Measurements from ENCODE around the gene MPDZ. TPM values are rescaled to one million over a fixed set of nuclear protein-coding genes. Genes with fewer than 3 reads are reported as not detected.

Gene MPDZ
- total RNA-seq, 1 experiment from 2014 or later, result 46.7 TPM

DNA sequence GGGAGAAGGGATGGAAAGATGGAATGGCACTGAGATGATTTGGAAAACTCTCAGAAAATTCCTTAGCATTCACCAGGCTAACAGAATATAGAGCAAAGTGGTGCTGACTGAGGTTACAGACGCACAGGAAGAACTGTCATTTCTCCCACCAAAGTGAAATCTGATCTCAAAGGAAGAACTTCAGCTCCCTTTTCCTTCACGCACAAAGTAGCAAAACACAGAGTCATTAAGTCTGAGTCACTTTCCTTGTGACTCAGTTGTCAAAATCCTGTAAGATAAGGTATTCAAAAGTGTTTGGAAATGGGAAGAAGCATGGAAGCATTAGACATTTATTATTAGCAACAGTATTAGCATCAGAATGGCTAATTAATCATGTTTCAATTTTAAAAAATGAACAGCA is 11.7 kb downstream of the MPDZ start:
- no peak overlapping the region for H3K27ac Mint-ChIP-seq
- no peak overlapping the region for H3K4me3 Mint-ChIP-seq
- no peak overlapping the region for H3K56ac ChIP-seq (ENCODE audit: insufficient read length, low read depth, low read length)
- H2AK5ac ChIP-seq (ENCODE audit: insufficient read length, low read length), result no peak overlapping the region
- H3K4ac ChIP-seq (ENCODE audit: low read depth, low read length), result no peak overlapping the region
- H2BK12ac ChIP-seq (ENCODE audit: insufficient read length, low read depth, low read length), result no peak overlapping the region
- H3K79me1 ChIP-seq (ENCODE audit: insufficient read depth, low read depth, low read length, poor library complexity, severe bottlenecking), result peaks cover 3% of the 10 kb centered on the region
- H3K23ac ChIP-seq (ENCODE audit: insufficient read length, low read depth, low read length), result no peak overlapping the region
- no peak overlapping the region for H4K8ac ChIP-seq (replicated peaks; ENCODE audit: insufficient read length, low read depth, low read length)
- no peak overlapping the region for H3K27ac ChIP-seq (ENCODE audit: insufficient read length, low read depth, low read length)
- no peaks in the 10 kb centered on the region for H3K27me3 Mint-ChIP-seq (ENCODE audit: low read depth)
- no peaks in the 10 kb centered on the region for H3K9me3 Mint-ChIP-seq
- TF ChIP-seq, protein P1, sequence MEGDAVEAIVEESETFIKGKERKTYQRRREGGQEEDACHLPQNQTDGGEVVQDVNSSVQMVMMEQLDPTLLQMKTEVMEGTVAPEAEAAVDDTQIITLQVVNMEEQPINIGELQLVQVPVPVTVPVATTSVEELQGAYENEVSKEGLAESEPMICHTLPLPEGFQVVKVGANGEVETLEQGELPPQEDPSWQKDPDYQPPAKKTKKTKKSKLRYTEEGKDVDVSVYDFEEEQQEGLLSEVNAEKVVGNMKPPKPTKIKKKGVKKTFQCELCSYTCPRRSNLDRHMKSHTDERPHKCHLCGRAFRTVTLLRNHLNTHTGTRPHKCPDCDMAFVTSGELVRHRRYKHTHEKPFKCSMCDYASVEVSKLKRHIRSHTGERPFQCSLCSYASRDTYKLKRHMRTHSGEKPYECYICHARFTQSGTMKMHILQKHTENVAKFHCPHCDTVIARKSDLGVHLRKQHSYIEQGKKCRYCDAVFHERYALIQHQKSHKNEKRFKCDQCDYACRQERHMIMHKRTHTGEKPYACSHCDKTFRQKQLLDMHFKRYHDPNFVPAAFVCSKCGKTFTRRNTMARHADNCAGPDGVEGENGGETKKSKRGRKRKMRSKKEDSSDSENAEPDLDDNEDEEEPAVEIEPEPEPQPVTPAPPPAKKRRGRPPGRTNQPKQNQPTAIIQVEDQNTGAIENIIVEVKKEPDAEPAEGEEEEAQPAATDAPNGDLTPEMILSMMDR (conservative IDR thresholded peaks at IDR 0.05), result no peak
- H3K36me3 Mint-ChIP-seq (ENCODE audit: insufficient read depth in 1 of 3, low read depth in 3 of 3), result no peaks in the 10 kb centered on the region
- H2BK20ac ChIP-seq (ENCODE audit: low read depth, low read length, poor library complexity, severe bottlenecking), result no peak overlapping the region
- H3K23me2 ChIP-seq (ENCODE audit: insufficient read length, low read depth, low read length, poor library complexity, severe bottlenecking), result no peaks in the 10 kb centered on the region
- no peak overlapping the region for H2BK15ac ChIP-seq (ENCODE audit: low read depth, low read length)
- H2BK120ac ChIP-seq (ENCODE audit: low read depth, low read length, poor library complexity, severe bottlenecking), result no peak overlapping the region
- peaks cover 3% of the 10 kb centered on the region; the same call in 1 of the 2 replicates for H3K4me1 ChIP-seq (ENCODE audit: insufficient read depth, low read length)
- H3K9ac ChIP-seq (ENCODE audit: extremely low read depth, insufficient read length, low read length), result no peak overlapping the region
- H3T11ph ChIP-seq (ENCODE audit: low read length), result no peak overlapping the region
- no peak overlapping the region for H4K91ac ChIP-seq (ENCODE audit: insufficient read length, low read depth, low read length)
- H3K18ac ChIP-seq (ENCODE audit: insufficient read length, low read depth, low read length), result no peak overlapping the region
- WGBS (ENCODE audit: extremely low coverage, insufficient read length, low lambda C conversion rate), result no CpG with 5 or more reads among the region's 2 CpGs
- H3K27me3 ChIP-seq (ENCODE audit: insufficient read depth, low read length), result no peaks in the 10 kb centered on the region
- H4K20me1 ChIP-seq (ENCODE audit: control insufficient read depth, insufficient read depth, insufficient read length), result no peaks in the 10 kb centered on the region
- H3K4me2 ChIP-seq (ENCODE audit: insufficient read depth, insufficient read length, low read length), result no peak overlapping the region
- H3K9me3 ChIP-seq (ENCODE audit: control insufficient read depth, low read depth, low read length), result no peaks in the 10 kb centered on the region
- H2BK5ac ChIP-seq (ENCODE audit: insufficient read length, low read length), result no peak overlapping the region
- no peak overlapping the region for H4K5ac ChIP-seq (ENCODE audit: insufficient read length, low read depth, low read length)
- DNase-seq, result no peak
- H3K14ac ChIP-seq (ENCODE audit: insufficient read depth, low read length), result no peak overlapping the region
- peaks cover 3% of the 10 kb centered on the region; the same call in 1 of the 2 replicates for H3K79me2 ChIP-seq (ENCODE audit: insufficient read depth, low read length)
- H2AFZ ChIP-seq (ENCODE audit: low read length), result no peak overlapping the region
- peaks cover 36 to 54% of the 10 kb centered on the region in 2 experiments for H3K4me1 Mint-ChIP-seq
